Lower leg skin (tissue), 3 donors: ENCODE results near the gene PHF3.

Source experiments
- POLR2A ChIP-seq, 2 donors: fragments of 450-650 bp; IDR thresholded peaks; one replicate each; pipeline ENCODE4 v1.6.1; 2016 to 2017; ENCODE audit warnings: antibody characterized with exemption in 2 of 2, mild to moderate bottlenecking in 1 of 2, moderate library complexity in 1 of 2
- TF ChIP-seq, protein P1 (sequence below), 3 donors: fragments of 450-650 bp; IDR thresholded peaks; one replicate each; pipeline ENCODE4 v1.5.1; 2016; ENCODE audit warnings: antibody characterized with exemption in 3 of 3, mild to moderate bottlenecking in 3 of 3, moderate library complexity in 2 of 3

DNA sequence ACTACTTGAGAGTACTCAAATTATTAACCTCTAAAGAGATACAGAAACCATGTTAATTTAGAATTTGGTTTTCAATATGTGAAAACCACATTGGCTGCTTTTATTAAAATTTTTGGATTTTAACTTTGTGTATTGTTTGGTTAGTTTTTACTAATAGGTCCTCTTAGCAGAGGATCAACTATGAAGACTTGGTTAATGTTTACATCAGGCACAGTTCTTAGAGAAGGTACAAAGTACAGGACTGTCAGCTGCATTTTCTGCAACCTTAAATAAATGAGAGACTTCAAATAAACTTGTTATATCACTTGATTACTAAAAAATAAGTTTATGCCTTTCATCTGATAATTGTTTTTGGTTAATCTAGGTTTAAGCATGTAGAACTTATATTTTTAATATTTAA is 89.1 kb downstream of the PHF3 start:
- TF ChIP-seq, protein P1, sequence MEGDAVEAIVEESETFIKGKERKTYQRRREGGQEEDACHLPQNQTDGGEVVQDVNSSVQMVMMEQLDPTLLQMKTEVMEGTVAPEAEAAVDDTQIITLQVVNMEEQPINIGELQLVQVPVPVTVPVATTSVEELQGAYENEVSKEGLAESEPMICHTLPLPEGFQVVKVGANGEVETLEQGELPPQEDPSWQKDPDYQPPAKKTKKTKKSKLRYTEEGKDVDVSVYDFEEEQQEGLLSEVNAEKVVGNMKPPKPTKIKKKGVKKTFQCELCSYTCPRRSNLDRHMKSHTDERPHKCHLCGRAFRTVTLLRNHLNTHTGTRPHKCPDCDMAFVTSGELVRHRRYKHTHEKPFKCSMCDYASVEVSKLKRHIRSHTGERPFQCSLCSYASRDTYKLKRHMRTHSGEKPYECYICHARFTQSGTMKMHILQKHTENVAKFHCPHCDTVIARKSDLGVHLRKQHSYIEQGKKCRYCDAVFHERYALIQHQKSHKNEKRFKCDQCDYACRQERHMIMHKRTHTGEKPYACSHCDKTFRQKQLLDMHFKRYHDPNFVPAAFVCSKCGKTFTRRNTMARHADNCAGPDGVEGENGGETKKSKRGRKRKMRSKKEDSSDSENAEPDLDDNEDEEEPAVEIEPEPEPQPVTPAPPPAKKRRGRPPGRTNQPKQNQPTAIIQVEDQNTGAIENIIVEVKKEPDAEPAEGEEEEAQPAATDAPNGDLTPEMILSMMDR (IDR thresholded peaks at IDR 0.05), result no peak
- TF ChIP-seq POLR2A (IDR thresholded peaks at IDR 0.05), result no peak
